Vagina (tissue), 2 donors: ENCODE measurements around the gene BCAS1. TPM values are rescaled to one million over a fixed set of nuclear protein-coding genes. Genes with fewer than 3 reads are reported as not detected.

ENCODE experiments used
- DNase-seq, 2 donors: peaks; one replicate each; pipeline ENCODE4 v3.0.0-alpha.2; 2017; ENCODE audit errors: extremely low spot score in 2 of 2
- H3K27ac ChIP-seq: fragments of 200-600 bp; sonication (generic); one replicate; pipeline ENCODE4 v1.5.1; 2019
- H3K27me3 ChIP-seq: fragments of 200-600 bp; sonication (generic); one replicate; pipeline ENCODE4 v1.5.1; 2019
- H3K36me3 ChIP-seq, 2 donors: fragments of 200-600 bp; sonication (generic); one replicate each; pipeline ENCODE4 v1.5.1; 2017 to 2019
- H3K4me1 ChIP-seq: fragments of 200-600 bp; sonication (generic); one replicate; pipeline ENCODE4 v1.5.1; 2019
- H3K4me3 ChIP-seq, 2 donors: fragments of 200-600 bp; sonication (generic); 1 replicate in 1 of 2; 2 replicates in 1 of 2; pipeline ENCODE4 v1.5.1; 2016 to 2019
- H3K9me3 ChIP-seq: fragments of 200-600 bp; sonication (generic); one replicate; pipeline ENCODE4 v1.5.1; 2019
- POLR2A ChIP-seq, 2 donors: fragments of 450-650 bp; IDR thresholded peaks; one replicate each; pipeline ENCODE4 v1.6.1; 2017; ENCODE audit warnings: antibody characterized with exemption in 2 of 2, mild to moderate bottlenecking in 2 of 2, moderate library complexity in 2 of 2
- POLR2AphosphoS5 ChIP-seq, 2 donors: sonication (generic); formaldehyde crosslinking; IDR thresholded peaks; one replicate each; pipeline ENCODE4 v1.9.0; 2017; ENCODE audit warnings: antibody characterized with exemption in 2 of 2, mild to moderate bottlenecking in 2 of 2, low read depth in 1 of 2; ENCODE audit not compliant: insufficient read depth in 1 of 2
- intact Hi-C: fragments of 100-400 bp; cut with DNase I; formaldehyde crosslinking; loops from one replicate; pipeline ENCODE4 v1.15.1; 2023
- total RNA-seq: library from RNA; depleted of rRNA; stranded (reverse); fragments of >200 nt; gene quantifications from one replicate; pipeline ENCODE4 v1.2.3, GENCODE V29; 2016
- TF ChIP-seq, protein P1 (sequence below), 3 experiments: fragments of 450-650 bp in 2 of 3; fragments of 200-600 bp in 1 of 3; sonication (generic) in 1 of 3; IDR thresholded peaks; one replicate each; pipeline ENCODE4 v1.5.1; 2017 to 2019; ENCODE audit warnings: antibody characterized with exemption in 3 of 3, mild to moderate bottlenecking in 2 of 3, moderate library complexity in 2 of 3

The BCAS1 gene
- total RNA-seq, 1 donor from 2014 or later = 2.7 TPM

DNA sequence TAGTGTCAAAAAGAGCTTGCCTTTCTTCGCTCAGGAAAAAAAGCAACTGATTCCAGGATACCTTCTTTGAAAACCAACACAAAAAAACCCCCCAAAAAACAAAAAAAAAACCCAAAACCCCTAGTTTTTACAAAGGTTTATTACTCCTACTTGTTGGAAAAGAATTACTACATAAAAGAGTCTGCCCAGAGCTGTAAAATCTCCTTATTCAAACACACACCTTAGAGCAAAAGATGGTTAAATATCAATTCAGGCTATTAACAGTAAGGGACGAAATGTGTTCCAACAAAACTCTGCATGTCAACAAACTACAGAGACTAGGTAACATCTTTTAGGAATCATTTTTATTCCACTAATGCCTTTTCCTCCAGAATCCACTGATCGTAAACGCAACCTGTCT is 42.7 kb downstream of the BCAS1 start:
- H3K4me1 ChIP-seq = peaks cover 4% of the 10 kb centered on the region
- H3K27me3 ChIP-seq = no peaks in the 10 kb centered on the region
- H3K36me3 ChIP-seq = no peaks in the 10 kb centered on the region
- no peak overlapping the region for H3K27ac ChIP-seq
- no peak for DNase-seq
- intact Hi-C loops = no loop called here
- H3K9me3 ChIP-seq = no peaks in the 10 kb centered on the region
- TF ChIP-seq, protein P1, sequence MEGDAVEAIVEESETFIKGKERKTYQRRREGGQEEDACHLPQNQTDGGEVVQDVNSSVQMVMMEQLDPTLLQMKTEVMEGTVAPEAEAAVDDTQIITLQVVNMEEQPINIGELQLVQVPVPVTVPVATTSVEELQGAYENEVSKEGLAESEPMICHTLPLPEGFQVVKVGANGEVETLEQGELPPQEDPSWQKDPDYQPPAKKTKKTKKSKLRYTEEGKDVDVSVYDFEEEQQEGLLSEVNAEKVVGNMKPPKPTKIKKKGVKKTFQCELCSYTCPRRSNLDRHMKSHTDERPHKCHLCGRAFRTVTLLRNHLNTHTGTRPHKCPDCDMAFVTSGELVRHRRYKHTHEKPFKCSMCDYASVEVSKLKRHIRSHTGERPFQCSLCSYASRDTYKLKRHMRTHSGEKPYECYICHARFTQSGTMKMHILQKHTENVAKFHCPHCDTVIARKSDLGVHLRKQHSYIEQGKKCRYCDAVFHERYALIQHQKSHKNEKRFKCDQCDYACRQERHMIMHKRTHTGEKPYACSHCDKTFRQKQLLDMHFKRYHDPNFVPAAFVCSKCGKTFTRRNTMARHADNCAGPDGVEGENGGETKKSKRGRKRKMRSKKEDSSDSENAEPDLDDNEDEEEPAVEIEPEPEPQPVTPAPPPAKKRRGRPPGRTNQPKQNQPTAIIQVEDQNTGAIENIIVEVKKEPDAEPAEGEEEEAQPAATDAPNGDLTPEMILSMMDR (IDR thresholded peaks at IDR 0.05) = no peak
- TF ChIP-seq POLR2AphosphoS5 (IDR thresholded peaks at IDR 0.05; ENCODE audit: insufficient read depth in 1 of 2, low read depth in 1 of 2) = no peak
- no peak for TF ChIP-seq POLR2A (IDR thresholded peaks at IDR 0.05)
- no peak overlapping the region for H3K4me3 ChIP-seq

DNA sequence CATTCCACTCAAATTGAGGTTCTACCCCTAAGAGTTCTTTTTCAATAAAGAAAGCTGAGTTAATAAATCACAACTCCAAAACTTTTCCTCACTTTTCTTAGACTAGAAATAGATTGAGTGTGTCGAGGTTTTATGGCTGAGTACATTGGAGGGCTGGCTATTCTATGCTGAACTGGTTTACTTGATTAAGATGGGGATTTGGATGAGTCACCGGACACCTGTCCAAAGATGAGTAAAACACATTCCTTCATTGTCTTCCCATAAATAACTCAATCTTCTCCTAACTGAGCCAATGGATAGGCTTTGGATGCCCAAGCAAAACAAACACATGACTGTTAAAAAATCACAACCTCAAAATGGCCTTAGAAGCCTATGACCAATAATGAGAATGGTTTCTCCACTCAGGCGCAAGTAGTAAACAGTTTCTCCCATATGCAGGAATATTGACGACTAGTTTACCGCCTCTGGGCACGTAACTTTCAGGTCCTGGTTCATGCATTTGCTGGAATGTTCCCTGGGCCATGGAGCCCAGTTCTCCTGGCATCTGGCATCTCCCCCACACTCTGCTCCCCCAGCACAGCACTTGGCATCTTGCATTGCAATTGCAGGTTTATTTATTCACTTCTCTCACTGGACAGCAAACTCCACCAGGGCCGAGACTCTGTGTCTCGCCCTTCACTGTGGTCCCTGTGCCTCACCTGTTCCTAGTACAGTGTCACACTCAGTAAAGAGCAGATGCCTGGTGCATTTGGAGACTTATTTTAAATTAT is 43.9 kb downstream of the BCAS1 start:
- Histone ChIP-seq H3K4me3 (no peak overlapping the region), H3K27ac (no peak overlapping the region), H3K4me1 (peaks cover 4% of the 10 kb centered on the region), H3K9me3 (no peaks in the 10 kb centered on the region), H3K27me3 (no peaks in the 10 kb centered on the region), H3K36me3 (no peaks in the 10 kb centered on the region)
- DNase-seq = no peak
- intact Hi-C loops = no loop called here
- TF ChIP-seq POLR2AphosphoS5 (IDR thresholded peaks at IDR 0.05; ENCODE audit: insufficient read depth in 1 of 2, low read depth in 1 of 2) (no peak), POLR2A (IDR thresholded peaks at IDR 0.05) (no peak)
- TF ChIP-seq, protein P1 (IDR thresholded peaks at IDR 0.05) = no peak

DNA sequence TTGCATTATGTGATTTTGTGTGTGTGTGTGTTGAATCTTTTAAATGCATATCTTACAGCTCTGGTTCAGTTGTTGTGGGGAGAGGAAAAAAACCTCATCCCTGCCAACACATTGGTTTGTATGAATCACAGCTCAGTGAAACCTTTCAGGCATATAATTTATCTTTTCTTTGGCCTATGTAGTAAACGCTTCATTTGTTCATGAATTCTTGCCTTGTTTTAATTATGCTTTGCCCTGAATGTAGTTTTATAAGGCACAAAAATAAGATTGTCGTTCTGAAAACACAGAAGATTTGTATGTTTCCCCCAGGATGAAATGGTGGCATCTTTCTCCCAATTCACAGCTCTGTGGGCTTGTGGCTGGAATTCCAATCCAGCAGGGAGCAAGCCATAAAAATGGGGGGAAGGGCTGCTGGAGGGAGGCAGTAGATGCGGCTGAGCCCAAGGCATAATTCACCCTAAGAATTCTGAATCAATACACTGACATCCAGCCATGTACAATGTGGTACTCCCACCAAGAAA is 45.1 kb downstream of the BCAS1 start:
- intact Hi-C loops = no loop called here
- H3K36me3 ChIP-seq = no peaks in the 10 kb centered on the region
- TF ChIP-seq, protein P1 (IDR thresholded peaks at IDR 0.05) = no peak
- TF ChIP-seq POLR2A (IDR thresholded peaks at IDR 0.05) = no peak
- no peak for TF ChIP-seq POLR2AphosphoS5 (IDR thresholded peaks at IDR 0.05; ENCODE audit: insufficient read depth in 1 of 2, low read depth in 1 of 2)

DNA sequence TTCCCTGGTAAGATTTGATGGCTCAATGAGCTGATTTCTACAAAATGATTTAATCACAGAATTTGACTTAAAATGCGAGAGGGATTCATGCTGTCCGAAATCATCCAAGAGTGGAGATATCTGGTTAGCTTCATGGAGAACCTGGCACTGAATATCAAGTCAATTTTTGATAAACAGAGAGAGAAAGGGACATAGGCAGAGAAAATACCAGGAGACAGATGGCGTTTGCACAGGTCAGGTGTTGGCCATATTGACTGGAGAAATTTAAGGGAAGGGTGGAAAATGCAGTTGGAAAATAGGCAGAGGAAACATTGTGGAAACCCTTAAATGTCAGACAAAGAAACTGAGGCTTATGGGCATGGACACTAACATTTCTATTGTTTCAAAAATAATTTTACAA is 47.0 kb downstream of the BCAS1 start:
- H3K27me3 ChIP-seq = no peaks in the 10 kb centered on the region
- TF ChIP-seq, protein P1 (IDR thresholded peaks at IDR 0.05) = no peak
- TF ChIP-seq POLR2A (IDR thresholded peaks at IDR 0.05) (no peak), POLR2AphosphoS5 (IDR thresholded peaks at IDR 0.05; ENCODE audit: insufficient read depth in 1 of 2, low read depth in 1 of 2) (no peak)

More for the DNA sequence above, 45.1 kb downstream of the BCAS1 start:
- H3K4me1 ChIP-seq = peaks cover 4% of the 10 kb centered on the region
- no peak overlapping the region for H3K4me3 ChIP-seq
- H3K9me3 ChIP-seq = no peaks in the 10 kb centered on the region
- no peaks in the 10 kb centered on the region for H3K27me3 ChIP-seq
- no peak overlapping the region for H3K27ac ChIP-seq
- DNase-seq = no peak

More for the DNA sequence above, 47.0 kb downstream of the BCAS1 start:
- H3K4me1 ChIP-seq = peaks cover 4% of the 10 kb centered on the region
- H3K9me3 ChIP-seq = no peaks in the 10 kb centered on the region
- no peaks in the 10 kb centered on the region for H3K36me3 ChIP-seq
- DNase-seq = no peak
- H3K4me3 ChIP-seq = no peak overlapping the region
- H3K27ac ChIP-seq = no peak overlapping the region
- intact Hi-C loops = no loop called here
